GM21515 (cell line): ENCODE results near the gene GRIK3.
"Not testable (repeated sequence)": the region's sequence is repeated elsewhere in the genome, so short reads cannot be mapped to it uniquely, and the experiment has no call there.

ENCODE experiments used
- ATAC-seq: cut with Tn5 transposase; IDR thresholded peaks from one replicate; pipeline ENCODE4 v1.9.1; 2021; ENCODE audit not compliant: unreplicated experiment

The GRIK3 gene

DNA sequence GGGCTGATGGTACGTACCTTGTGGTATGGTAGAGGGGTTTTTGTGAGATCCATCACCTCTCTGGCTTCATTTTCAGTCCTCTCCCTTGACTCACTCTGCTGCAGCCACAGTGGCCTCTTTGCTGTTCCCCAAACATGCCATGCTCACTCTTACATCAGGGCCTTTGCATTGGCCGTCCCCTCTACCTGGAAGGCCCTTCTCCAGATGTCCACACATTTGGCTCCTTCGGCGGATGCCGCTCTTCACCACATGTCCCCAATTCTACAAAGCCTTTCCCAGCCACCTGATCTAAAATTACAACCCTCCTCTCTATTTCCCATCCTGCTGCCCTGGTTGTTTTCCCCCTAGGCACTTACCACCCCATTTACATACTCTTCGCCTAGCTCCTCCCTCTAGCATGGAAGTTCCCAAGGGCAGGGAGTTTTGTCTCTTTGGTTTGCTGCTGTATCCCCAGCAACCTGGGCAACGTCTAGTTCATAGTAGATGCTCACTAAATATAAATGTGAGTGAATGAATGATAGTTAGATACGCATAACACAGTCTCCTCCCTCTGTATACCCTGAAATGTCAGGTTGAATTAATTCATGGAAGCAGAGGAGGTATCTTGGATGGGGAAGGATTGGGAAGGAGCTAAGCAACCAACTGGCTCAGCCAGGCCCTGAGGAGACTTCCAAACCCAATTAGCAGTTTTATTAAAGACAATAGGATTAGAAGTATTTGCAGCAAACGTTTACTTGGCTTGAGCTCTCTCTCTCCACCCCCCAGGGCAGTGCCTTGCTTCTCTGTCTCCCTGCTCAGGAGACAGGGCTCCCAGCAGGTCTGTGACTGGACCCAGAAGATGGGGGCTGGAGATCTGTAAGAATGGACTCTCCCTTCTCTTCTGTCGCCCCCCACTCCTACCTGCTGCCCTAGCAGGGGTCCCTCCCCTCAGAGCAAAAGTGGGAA is 264.2 kb downstream of the GRIK3 start:
- ATAC-seq = no peak

DNA sequence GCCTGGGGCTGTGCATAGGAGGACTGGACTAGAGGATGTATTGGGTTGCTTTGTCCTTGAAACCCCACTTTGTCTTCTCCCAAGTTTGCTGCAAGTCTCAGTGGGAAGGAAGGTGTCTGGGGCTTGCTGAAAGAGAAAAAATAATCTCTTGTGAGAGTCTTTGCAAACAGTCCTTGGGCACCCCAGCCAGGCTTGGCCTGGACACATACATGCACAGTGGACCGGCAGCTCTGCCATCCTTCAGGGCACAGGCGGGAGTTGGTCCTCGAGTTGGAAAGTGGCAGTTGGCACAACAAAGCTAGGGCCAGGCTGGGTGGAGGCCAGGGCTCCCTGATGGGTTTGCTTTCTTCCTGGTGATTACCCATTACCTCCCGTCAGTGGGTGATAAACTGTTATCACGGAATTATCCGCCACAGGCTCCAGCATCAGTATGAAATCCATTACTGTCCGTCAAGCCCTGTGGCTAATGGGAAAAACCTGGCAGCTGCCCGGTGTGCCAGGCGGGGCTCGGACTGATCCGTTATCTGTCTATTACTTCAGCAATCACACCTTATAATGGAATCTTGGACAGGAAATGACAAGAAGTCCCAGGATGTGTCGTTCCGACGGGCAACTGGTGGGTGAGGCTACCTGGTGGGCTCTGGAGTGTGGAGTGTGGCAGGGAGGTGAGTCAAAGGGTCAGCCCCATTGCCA is 265.7 kb downstream of the GRIK3 start:
- no peak for ATAC-seq

DNA sequence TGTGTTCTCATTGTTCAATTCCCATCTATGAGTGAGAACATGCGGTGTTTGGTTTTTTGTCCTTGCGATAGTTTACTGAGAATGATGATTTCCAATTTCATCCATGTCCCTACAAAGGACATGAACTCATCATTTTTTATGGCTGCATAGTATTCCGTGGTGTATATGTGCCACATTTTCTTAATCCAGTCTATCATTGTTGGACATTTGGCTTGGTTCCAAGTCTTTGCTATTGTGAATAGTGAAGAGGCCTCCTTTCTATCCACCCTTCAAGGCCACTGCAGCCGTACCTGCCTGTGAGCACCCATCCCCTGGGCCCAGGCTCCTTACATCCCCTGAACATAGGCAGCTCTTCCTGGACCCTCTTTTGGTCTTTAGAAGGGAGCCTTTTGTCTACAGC is 266.9 kb downstream of the GRIK3 start:
- not testable (repeated sequence) for ATAC-seq

DNA sequence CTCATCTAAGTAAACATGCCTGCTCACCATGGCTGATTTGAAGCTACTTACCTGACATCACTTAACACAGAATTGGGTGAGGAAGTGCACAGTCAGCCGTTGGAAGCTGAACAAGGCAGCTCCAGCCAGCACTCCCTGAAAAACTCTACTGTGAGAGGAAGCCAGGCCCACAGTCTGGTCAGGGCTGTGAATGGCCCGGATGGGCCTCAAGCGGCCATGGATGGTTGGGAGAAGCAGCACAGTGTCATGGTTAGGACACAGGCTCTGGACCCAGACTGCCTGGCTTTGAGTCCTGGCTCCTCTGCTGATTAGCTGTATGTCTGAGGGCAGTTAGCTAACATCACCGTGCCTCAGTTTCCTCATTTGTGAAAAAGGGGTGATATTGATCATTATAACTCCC is 267.8 kb downstream of the GRIK3 start:
- no peak for ATAC-seq

DNA sequence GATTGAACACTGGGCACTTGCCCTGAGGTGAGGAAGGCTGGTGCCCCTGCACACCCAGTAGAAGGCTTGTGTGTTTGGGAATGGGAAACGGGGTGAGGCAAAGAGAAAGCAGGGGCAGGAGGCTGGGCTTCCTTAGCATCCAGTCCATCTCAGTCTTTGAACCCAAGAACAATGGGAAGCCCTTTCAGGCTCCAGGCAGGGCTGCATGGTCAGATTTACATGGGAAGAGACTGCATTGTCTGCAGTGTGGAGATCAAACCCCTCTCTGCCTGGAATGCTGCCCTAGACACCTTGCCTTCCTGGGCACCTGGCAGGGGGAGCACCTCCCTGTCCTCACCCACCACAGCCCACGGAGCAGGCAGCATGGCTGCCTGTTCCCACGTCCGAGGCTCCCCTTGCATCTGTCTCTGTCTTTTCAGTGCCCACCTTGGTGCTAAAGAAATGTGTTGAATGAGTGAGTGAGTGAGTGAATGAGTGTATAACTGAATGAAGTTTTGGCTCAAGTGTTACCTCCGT is 268.5 kb downstream of the GRIK3 start:
- no peak for ATAC-seq

DNA sequence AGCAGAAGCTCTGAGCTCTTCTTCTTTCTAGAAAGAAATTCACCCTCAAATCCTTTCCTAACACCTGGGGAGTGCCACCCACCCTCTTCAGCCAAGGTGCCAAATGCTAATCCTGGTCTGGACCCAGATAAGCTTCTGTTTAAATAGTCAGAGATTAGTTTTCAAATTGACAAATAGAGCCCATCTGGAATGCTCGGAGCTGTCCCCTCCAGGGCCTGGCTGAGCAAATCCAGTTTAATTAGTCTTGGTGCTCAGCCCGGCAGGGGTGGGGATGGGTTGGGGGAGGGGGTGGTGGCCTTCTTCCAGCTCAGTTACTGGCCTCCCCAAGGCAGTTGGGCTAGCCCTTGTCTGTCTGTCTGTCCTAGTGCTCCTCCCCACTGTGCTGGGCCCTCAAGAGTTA is 269.5 kb downstream of the GRIK3 start:
- ATAC-seq = no peak

DNA sequence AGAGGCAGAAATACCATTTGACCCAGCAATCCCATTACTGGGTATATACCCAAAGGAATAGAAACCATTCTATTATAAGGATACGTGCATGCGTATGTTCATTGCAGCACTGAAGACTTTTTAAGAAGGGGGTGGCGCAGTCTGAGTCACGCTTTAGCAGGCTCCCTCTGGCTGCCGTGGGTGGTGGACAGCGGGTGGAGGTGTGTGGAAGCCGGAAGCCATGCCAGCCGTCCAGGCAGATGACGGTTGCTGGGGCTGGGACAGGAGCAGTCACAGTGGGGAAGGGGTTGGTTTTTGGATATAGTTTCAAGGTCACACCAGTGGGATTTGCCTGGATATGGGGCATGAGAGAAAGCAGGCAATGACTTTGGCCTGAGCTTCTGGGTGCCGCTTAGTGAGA is 270.5 kb downstream of the GRIK3 start:
- ATAC-seq = no peak

DNA sequence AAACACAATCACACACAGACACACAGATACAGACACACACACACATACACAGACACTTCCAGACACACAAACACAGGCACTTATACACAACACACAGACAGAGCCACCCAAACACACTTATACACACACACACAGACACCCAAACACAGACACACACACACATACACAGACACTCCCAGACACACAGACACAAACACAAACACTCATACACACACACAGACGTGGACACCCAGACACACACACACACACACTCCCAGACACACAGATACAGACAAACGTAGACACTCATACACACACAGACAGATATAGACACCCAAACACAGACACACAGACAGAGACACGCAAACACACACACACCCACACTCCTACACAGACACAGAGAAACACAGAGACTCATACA is 272.1 kb downstream of the GRIK3 start:
- no peak for ATAC-seq

DNA sequence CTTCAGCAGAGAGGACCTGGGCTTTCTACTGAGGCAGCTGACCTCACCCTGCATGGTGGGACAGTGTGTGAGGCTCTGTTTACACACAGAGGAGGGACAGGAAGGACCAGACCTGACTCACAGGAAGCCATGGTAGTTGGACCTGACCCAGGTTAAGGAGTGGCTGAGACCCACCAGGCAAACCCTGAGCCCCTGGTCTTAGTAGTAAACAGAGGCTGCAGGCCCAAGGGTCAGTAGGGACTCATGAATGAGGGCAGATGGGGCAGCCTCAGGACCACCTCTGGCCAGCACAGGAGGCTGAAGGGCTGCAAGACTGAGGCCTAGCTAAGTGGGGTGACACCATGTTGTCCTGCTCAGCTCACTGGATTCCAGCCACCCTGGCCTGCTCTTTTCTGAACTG is 273.2 kb downstream of the GRIK3 start:
- ATAC-seq = no peak

DNA sequence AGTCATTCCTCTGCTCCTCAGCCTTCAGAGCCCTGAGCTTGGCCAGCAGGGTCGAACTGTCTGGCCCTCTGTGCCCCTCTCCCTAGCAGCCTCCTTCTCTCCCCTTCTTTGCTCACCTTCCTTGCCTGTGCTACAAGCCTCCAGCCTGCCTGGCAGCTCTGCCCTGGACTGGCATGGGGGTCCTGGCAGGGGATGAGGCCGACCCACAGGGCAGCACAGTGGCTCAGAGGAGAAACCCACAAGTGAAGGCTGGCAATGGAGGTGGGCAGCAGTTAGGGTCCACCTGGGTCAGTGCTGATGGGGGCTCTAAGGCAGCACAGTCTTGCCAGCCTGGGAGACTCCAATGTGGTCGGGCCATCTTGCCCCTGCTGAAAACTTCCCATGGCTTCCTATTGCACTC is 274.2 kb downstream of the GRIK3 start:
- no peak for ATAC-seq

DNA sequence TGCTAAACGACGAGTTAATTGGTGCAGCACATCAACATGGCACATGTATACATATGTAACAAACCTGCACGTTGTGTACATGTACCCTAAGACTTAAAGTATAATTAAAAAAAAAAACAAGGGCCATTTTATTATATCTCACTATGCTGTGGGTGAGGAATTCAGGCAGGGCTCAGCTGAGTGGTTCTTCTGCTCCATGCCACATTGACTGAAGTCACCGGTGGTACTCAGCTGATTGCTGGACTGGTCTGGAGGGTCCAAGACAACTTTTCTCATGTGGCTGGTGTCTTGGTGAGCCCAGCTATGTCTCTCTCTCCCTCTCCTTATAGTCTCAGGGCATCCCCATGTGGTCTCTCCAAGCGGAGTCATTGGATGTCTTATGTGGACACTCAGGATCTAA is 275.0 kb downstream of the GRIK3 start:
- ATAC-seq = no peak

DNA sequence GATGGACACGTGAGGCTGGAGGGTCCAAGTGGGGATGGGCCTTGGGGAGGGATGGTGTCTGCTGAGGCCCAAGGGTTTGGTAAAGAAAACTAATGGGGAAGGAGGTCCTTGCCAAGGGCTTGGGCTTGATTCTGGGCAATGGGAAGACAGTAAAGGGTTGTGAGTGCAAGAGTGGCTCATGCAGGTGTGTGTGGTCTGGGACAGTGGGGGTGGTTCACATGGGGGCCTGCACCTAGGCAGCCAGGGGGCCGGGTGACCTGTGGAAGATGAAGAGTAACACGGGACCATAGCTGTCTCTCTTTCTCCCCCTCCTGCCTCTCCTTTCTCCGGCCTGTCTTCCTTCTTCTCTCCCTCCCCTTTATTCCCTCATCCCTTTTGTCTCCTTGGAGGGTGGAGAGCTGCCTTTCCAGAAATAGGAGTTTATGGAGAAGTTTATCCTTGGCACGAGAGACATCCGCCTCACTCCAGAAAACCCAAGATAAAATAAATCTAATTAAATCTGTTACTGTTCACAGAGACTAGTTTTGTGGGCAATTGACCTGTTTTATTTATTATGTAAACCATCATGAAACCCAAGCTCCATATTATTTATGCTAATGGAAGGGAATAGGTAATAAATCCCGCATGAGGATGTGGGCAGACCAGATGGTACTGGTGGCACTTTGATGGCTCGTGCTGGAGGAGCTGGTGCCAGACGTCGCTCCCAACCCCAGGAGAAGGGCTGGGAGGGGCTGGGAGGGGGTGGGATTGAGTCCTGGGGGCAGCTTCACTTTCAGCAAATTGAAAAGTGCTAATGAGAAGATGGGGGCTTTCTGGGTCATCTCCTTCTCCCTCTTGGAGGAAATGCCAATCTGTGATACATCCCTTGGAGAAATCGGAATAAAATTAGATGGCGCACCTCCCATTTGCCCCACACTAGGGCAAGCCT is 278.7 kb downstream of the GRIK3 start:
- ATAC-seq = no peak

DNA sequence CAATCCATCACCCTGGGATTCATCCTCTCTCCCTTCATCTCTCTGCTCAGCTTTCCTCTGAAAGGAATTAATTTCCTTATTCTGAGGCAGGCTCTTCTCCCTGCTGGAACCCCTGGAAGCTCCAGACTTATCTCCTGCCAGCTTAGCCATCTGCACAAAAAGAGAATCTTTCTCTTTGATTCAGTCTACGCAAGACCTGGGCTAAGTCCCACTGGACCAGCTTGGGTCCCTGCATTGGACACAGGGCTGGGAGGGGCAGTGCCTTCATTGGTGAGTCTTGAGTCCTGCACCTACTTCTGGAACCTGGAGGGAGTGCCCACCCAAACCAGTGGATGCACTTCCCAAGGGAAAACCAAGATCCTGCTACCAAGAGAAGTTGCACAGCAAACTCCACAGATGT is 279.9 kb downstream of the GRIK3 start:
- ATAC-seq = no peak

DNA sequence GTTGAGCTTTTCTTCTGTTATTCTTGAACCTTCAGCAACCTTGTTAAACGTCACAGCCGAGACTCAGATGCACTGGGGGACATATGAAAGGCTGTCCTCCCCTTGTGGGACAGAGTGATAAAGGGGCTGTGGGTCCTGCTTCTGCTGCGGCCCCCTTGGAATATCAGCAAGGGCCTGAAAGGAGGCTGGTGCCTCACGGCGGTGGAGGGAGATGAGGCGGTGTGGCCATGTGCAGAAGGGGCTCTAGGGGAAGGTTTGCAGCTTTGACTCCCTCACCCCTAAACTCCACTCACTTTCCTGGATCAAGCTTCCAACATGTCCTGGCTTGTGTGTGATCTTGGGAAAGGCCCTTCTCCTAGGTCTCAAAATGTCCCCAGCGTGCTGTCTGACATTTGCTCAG is 280.9 kb downstream of the GRIK3 start:
- no peak for ATAC-seq

DNA sequence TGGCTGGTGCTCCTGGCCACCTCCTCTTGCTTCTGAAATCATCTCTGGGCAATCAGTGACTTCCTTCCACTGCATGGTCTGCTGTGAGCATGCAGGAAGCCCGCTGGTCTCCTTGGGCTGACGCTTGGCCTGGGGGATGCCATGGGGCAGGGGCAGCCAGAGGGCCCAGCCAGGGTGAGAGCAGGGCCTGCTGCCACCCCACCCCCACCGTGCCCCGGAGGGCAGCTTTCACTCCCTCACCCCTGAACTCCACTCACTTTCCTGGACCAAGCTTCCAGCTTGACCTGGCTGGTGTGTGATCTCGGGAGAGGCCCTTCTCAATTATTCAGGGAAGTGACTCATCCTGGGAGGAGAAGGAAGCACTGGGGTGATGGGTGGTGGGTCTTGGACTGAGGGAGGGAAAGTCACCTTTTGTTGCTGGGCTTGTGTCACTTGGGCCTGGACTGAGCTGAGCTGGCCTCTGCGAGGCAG is 281.4 kb downstream of the GRIK3 start:
- no peak for ATAC-seq

DNA sequence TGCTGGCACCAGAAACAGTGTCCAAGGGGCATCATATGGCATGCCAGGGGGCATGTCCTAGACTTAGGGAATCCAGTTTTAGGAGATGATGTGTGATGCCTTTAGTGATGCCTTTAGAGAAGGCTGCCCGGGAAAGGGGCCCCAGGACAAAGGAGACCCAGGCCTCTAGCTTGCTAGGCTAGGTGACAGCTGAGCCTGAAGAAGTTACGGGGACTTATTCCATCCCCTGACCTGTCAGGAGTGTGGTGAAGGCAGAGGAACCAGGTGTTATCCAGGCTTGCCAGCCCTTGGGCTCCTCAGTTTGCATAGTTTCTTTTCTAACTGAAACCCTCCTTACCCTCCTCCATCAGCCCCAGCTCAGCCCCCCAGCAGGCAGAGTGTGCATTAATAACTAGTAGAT is 281.9 kb downstream of the GRIK3 start:
- no peak for ATAC-seq

DNA sequence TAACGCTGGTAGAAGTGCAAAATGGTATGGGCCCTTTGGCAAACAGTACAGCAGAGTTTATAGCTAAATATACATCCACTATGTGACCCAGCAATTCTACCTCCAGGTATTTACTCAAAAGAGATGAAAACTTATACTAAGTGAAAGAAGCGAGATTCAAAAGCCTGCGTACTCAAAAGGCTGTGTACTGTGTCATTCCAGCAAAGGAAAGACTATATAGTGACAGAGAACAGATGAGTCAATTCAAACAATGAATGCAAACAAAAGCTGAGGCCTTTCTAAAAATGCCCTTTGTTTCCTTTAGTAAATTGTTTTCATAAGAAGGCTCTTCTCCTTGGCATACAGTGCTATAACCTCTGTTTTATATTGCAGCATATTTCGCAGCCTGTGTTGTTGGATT is 282.8 kb downstream of the GRIK3 start:
- no peak for ATAC-seq

DNA sequence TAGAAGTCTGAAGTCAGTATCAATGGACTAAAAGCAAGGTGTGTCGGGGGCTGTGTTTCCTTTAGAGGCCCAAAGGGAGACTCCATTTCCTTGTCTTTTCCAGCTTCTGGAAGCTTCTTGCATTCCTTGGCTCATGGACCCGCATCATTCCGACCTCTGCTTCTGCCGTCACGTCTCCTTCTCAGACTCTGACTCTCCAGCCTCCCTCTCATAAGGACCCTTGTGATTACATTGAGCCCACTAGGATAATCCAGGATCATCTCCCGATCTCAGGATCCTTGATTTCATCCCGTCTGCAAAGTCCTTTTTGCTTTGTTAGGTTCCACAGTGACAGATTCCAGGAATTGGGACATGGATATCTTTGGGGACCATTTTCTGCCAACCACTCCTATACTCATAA is 285.8 kb downstream of the GRIK3 start:
- ATAC-seq = no peak
